Activated CD4-positive, CD25-positive, alpha-beta regulatory T cell treated with anti-CD3 and anti-CD28 coated beads, Interleukin-2, amount 50 U/mL, for 16 hours (primary cell): ENCODE measurements around the gene CREB5.

Experiments used
- DNase-seq: peaks from one replicate; pipeline ENCODE4 v3.0.0-alpha.2; 2020; ENCODE audit warnings: low read depth, low spot score

The CREB5 gene

DNA sequence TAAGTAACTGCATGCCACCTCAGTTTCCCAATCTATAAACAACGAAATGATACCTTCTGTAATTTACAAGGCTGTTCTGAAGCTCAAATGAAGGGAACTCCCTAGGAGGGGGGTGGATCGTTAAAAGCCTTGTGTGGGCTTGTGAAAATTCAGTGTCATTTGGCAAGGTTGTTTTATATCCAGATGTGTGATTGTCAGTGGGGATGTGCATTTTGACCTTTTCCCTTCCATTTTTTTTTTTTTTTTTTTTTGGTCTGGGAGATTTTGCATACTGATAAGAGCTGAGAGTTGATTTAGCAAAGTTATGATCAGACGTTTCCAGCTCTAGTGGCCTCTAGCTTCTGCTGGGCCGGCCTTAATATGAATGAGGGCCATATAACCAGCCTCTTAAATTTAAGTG lies 22.8 kb downstream of the CREB5 start:
- DNase-seq = no peak

DNA sequence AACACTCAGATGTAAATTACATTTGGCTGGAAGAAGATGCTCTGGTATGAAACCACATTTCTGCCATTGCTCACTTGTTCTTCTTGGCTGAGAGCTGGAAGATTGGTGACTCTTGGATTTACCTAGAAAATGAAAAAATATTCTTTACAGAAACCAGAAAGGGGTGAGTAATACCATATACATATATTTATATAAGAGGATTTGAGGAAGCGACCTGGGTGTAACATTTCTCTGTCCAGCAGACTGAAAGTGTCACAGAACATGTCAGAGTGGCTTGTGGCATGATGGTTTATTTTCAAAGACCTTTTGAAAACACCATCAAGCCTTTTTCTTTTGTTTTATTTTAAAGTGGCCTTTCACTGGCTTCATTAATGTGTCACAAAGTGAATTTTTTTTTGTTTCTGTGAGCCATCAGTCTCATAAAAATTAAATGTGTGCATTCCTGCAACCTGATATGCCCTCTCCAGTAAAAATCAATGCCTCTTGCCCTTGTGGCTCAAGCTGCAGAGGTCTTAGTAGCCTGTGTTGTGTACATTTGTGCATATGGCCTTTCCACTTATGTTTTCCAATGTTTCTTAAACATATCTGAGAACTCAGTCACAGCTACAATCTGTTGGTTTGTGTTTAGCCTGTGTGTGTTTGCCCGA lies 23.5 kb downstream of the CREB5 start:
- DNase-seq = no peak

DNA sequence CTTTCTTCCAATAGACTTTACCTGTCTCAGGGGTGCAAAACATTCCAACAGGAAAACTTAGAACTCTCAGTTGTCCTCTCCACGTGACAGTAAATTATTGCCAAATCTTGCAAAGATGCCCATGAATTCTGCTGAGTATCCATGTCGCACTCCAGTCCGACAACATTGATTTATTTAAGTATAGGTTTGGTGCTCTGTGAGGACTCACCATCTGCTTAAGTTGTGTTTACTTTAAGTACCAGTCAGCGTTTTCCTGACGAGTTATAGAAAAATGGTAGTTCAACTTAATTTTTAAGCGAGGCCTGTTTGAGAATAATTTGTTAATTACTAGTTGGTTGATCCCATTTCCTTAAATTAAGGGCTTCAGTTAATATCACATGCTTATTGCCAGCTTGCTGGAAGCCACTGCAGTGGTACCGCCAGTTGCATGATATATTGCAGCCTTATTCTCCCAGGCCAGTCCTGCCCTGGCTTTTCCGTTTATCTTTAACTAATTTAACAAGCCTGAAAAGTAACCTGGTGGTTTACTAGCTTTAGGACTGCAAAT lies 27.8 kb downstream of the CREB5 start:
- no peak for DNase-seq

DNA sequence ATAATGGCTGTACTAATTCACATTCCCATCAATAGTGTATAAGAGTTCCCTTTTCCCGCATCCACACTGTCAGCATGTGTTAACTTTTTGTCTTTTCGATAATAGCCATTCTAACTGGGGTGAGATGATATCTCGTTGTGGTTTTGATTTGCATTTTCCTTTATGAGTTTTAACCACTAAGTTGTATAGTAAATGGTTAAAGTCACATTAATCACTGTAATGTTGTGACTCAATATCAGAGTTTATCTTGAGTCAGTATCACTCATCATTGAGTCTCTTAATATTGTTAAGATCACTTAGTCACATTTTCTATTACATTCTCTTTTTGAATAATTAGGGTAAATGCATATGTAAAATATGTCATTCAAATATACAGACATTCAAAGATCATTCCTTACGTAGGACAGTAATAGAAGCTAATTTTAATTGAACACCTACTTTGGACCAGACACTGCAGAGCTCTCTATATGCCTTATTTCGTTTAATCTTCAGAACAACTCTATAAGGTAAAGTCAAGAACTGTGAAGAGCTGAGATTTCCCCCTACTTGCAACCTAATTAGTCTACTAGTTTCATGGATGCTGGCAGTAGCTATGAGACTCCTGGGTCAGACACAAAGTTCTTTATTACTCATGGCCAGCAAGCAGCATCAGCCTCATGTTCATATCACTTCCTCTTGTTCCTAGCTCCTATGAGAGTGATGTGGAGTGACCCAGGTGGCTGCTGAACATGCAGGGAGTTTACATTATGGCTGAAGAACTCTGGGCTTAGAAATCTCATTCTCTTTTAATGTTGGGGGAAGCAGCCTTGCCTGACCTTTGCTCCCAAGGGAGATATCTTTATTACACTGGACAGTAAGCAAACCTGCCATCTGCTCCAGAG lies 30.5 kb downstream of the CREB5 start:
- DNase-seq = no peak

DNA sequence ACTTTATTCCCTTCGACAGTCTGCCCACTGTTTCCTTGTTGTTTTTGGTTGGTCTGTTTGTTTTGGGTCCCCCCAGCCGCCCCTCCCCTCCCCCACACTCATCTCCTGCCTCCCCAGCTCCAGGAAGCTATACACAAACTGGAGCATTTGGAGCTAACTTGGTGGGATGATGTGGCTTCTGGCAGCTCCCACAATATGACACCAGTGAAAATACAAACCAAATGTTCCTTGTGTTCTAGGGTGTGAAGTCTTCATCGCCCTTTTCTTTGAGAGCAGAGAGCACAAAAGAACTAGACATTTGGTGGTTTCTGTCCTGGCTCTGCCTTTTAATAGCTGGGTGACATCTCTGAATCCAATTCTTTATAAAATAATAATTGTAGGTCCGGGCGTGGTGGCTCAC lies 33.8 kb downstream of the CREB5 start:
- DNase-seq = no peak

DNA sequence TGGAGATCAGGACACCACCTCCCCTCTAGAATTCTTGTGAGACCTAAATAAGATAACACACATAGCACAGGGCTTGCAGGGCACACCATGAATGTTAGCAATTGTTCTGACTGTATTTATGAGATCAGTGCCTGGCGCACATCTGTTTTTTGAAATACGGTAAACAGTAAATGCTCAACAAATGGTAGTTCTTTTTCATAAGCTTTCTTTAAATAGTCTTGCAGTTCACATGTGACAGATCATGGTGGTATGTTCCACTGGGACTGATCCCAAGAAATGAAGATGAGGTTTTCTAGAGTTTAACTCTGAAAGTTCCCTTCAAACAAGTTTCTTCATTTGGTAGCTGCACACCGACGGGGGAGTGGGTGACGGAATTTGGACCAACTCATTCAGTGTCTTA lies 34.8 kb downstream of the CREB5 start:
- DNase-seq = no peak

DNA sequence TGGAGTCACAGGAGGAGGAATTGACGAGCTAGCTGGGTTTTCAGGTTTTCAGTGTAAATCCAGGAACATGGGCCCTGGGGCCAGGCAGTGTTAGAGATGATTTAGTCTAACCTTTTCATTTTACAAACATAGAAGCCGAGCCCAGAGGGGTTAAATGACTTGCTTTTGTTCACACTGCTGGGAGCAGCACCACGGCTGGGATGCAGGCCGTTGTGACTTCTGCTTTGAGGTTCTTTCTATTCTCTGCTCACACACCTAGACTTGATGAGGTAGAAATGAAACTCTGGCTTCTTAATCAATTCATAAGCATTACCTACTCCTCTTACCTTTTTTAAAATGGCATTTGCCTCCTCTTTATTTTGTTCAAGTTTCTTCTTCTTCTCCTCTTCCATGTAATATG lies 36.4 kb downstream of the CREB5 start:
- DNase-seq = no peak

DNA sequence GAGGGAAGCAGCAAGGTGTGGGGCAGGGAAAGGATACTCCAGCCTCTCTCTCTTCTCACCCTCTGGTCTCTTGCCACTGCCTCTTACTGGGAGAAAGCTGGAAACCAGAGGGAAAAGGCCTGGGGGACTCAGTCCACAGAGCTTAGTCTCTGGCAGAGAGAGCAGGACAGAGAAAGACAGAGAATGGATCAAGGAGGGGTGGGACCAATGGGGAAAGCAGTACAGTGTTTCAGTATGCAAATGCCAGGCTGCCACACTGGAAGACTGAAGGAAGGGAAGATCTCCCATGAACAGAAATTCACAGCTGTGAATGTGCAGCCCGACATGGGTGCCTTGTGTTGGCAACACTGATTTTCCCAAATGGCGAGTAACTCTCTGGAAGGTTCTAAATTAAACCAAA lies 40.4 kb downstream of the CREB5 start:
- DNase-seq = no peak

DNA sequence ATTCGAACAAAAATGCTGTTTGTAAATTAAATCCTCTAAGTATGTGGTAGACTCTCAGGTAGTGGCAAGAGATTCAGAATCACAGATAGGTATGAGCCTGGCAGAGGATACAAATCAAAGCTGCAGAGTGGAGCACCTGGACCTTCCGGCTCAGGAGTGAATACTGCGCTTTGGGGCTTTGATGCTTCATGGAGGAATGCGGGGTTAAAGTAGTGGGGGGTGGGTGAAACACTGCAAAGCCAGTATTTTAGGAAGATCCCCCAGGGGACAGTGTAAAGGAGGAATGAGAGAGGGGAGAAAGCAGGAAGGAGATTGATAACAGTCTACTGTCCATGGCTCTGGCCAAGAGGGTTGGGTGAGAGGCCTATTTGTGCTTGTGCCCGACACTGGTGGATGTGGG lies 43.2 kb downstream of the CREB5 start:
- DNase-seq = no peak

DNA sequence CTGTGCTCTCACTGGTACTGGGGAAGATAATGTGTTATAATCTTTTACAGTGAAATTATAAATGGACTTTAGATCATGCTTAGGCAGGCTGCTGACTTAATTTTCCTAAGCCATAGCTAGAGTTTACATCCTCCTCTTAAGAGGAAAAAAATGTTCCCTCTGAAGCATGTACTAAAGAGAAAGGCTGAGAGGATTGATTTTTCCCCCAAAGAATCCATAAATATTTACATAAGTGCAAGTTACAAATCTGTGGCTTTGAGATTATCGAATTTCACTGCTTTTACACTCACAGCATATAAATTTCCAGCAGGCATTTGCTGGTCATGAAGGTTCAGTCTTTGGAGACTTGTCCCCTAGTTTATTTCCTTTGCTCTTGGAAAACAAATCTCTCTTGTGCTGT lies 43.7 kb downstream of the CREB5 start:
- no peak for DNase-seq

DNA sequence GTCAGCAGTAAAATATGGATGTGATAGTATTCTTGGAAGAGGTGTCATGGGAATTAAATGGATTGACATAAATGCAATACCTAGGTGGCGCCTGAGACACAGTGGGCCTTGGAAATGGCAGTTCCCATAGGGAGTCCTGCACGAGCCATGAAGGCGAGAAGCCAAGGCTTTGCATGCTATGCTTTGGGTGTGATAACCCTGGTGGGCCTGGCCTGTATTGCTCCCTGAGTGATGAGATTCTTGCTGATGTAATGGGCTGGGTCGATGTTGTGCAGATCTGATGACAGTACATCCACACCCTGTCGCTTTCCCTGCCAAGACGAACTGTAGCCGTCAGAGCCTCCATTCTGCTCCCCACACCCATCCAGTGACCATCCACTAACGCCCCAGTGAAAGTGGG lies 46.4 kb downstream of the CREB5 start:
- no peak for DNase-seq

DNA sequence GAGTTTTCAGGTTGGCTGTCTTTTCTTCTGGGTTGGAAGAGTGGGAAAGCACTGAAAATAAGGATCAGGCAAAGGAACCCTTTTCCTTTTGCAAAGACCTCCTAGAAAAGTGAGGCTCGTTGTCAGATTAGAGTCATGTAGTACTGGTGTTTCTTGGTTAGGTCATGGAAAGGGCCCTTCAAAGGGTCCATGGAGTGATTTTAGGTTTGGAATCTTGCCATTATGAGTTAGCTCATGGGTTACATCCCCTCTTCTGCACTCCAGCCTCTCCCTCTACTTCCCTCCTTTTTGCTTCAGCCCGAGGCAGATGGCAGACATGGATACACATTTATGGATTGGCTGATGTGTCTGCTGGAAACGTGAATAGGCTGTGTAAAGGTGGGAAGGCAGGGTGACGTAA lies 47.0 kb downstream of the CREB5 start:
- DNase-seq = no peak

DNA sequence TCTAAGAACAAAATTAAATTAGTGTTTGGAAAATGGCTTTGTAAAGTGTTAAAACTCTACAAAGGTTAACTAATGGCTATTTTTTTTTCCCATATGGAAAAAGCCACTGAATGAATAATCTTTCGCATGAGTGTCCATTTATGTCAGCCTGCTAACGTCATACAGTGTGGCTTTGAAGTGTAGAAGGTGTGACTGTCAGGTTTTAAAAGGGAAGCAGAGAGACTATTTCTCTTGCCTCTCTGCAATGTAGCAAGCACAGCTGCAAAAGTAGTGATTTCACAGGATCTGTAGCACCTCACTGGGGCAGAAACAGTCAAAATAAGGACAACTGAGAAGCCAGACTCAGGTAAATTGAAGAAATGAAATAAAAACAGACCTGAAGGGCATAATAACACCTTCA lies 53.4 kb downstream of the CREB5 start:
- DNase-seq = no peak

DNA sequence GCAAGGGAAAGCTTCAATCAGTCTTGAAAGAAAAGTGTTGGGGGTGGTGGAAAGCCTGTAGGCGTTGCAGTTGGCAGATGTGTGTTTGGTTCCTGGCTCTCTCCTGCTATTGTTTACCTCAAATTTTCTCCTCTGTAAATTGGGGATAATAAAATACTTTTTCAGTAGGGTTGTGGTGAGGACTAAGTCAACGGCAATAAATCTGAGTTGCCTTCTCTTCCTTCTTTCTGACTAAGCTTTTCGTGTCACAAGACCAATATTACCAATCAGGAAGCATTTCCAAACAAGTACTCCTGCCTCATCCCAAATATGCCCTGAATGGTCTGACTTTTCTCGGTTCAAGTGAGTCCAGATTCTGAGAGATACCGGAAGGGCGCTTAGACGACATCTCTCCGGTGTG lies 54.0 kb downstream of the CREB5 start:
- no peak for DNase-seq

DNA sequence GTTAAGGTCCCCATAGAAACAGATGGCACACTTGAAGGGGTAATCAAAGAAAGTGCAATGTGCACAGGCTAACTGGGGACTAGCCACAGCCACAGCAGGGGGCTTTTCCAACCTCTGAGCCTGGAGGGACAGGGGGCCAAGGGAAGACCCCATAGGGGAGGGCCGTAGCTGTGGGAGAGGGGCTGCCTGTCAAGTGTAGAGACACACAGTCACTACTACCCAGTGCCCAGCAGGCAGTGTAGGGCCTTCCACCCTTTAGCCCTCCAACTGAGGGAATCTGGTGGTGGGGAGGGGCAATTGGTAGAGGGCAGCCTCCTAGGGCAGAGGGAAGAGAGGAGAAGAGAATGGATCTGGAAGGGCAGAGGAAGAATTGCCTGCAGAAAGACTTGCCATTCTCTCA lies 54.6 kb downstream of the CREB5 start:
- no peak for DNase-seq

DNA sequence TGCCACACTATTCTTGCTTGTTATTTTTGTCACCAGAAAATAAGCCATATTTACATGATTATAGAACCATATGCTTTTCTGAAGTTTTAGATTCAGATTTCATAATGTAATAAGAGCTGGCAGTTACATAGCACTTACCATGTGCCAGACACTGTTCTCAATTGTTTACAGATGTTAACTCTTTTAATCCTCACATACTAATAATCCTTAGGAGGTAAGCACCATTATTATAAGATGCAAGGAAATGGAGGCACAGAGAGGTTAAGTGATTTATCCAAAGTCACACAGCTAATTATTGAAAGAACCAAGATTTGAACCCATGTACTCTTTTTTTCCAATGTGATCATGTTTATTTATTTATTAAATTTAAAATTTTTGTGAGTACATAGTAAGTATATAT lies 57.2 kb downstream of the CREB5 start:
- DNase-seq = no peak

DNA sequence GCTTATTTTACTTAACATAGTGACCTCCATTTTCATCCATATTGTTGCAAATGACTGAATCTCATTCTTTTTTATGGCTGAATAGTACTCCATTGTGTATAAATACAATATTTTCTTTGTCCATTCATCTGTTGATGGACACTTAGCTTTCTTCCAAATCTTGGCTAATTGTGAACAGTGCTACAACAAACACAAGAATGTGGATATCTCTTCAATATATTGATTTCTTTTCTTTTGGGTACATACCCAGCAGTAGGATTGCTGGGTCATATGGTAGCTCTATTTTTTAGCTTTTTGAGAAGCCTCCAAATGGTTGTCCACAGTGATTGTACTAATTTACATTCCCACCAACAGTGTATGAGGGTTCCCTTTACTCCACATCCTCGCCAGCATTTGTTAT lies 58.0 kb downstream of the CREB5 start:
- no peak for DNase-seq

DNA sequence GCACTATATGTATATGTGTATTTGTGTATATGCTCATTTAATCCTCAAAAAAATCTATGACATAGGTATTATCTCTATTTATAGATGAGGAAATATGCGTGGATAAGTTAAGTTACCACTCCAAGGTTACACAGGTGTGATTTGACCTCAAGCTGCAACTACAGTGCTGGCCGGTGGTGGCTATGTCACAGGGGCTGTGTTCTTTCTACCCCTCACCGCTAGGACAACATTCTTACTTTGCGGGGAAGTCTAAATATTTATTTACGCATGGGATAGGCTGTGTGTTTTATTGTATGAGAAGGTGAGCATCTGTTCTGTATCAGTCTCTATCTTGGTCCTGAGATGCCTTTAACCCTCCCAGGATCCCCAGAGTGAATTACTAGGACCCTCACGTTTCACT lies 60.0 kb downstream of the CREB5 start:
- no peak for DNase-seq

DNA sequence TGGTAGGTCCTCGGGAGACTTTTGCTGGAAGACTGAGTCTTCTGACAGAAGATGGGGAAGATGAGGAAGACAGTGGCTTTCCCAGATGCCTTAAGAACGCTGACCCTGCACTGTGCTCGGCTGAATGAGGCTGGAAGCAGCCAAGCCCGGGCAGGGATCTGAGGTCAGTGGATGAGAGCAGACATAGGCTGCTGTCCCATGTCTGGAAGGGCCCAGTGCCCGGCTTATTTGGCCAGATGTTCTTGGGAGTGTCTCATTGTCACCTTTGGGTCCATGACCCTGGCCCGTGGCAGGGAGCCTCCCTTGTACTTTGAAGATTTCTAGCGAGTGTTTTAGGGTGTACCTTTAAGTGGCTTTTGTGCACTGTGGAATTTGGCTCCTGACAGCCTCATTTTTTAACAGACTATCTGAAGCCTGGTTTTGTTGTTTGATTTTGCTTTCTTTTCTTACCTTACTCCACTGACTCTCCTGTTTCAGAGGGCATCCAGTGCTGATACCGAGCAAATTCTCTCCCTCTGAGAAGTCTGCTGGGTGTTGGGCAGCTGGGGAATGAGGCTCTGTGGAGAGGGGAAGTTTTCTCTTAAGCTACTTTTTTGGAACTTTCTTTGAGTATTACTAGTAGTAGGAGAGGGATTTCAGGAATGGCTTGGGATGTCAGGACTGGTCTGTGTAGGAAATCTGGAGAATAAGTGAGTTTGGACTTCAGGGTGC lies 61.4 kb downstream of the CREB5 start:
- DNase-seq = no peak

DNA sequence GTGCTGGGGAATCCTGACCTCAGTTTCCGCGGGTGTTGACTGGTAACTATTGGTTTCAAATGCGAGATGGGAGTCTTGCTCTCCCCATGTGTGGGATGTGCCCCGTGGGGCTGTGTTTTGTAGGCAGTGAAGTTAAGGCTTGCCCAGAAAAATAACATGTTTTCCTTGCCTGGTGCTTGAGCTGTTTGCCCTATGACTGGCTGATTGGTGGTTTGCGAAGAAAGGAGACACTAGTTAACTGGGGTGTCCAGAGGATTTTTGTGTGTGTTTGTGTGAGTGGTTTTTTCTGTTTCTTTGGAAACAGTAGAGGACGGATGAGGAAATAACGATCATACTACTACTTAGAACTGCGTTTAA lies 61.9 kb downstream of the CREB5 start:
- DNase-seq = no peak

DNA sequence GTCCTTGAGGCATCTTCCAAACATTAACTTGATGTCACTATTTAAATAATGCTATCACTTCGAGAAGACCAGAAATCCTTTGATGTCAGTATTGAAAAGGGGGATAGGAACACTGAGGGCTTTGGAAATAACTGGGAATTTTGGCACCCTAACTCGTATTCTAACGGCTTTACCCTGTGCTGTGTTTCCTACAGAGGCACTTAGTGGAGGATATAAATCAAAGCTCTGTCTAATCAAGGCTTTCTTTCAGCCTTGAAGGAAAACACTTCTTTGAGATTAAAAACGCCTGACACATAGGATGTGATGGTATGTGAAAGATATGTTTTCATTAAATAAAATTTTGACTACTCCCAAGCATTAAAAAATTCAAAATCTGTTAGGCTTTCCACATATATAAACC lies 62.3 kb downstream of the CREB5 start:
- no peak for DNase-seq

DNA sequence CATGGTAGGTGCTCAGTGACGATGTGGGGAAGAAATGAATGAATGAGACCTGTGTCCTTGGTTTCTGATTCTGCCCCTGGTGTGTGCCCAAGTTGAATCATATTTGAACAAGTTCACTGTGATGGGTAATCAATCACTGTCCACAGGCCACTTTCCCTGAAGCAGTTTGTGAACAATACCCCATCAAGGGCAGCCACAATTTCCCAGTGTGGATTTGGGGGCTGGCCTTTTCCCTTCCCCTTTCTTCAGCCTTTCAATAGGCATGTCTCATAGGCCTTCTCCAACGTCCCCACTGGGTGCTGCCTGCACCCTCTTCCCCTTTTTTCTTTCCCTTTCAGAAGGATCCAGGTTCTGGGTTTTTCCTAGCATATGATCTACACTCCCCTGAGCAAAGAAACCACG lies 64.7 kb downstream of the CREB5 start:
- DNase-seq = no peak

DNA sequence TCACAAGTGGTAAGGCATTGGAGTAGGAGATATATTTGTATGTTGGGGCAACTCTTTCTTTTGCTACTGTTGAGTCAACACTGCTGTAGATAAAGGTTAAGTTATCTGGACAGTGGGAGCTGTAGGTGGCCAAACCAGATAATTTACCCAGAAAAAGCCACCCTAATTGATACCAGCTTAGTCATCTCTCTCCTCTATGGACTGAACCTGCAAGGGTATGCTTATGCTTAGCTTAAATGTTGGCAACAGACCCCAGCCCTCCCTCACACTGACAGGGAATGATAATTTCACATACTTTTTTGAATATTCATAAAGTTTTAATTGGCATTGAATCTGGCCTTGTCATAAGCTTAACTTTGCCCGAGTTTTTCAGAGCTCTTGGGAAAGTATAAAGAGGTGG lies 66.3 kb downstream of the CREB5 start:
- no peak for DNase-seq
